Measurements from ENCODE around the gene CENPO.

DNA sequence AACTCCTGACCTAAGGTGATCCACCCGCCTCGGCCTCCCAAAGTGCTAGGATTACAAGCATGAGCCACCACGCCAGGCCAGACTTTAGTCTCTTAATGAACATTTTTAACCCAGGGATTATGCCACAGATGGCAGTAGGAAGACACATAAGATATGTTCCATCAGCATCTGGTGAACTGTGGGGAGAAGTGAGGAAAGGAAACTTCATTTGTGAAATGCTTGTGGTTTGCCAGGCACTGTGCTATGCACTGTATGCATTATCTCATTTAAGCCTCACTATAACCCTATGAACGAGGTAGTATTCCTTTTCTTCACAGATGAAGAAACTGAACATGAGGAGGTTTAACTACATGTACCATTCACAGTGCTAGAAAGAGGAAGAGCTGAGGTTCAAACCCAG, 29.4 kb upstream of the CENPO start:
- TF ChIP-seq RCOR1 (IDR thresholded peaks at IDR 0.05; ENCODE audit: insufficient replicate concordance, low read length) = no peak
- no peak for TF ChIP-seq POLR2A (IDR thresholded peaks at IDR 0.05; ENCODE audit: low read depth, low read length)
- TF ChIP-seq, protein P1, sequence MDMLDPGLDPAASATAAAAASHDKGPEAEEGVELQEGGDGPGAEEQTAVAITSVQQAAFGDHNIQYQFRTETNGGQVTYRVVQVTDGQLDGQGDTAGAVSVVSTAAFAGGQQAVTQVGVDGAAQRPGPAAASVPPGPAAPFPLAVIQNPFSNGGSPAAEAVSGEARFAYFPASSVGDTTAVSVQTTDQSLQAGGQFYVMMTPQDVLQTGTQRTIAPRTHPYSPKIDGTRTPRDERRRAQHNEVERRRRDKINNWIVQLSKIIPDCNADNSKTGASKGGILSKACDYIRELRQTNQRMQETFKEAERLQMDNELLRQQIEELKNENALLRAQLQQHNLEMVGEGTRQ (IDR thresholded peaks at IDR 0.05; ENCODE audit: low read depth, low read length) = no peak
- no peak for TF ChIP-seq MAFK (IDR thresholded peaks at IDR 0.05; ENCODE audit: low read depth, low read length)
- TF ChIP-seq MAZ (IDR thresholded peaks at IDR 0.05; ENCODE audit: borderline replicate concordance, low read depth, low read length) = no peak
- TF ChIP-seq, protein P2, sequence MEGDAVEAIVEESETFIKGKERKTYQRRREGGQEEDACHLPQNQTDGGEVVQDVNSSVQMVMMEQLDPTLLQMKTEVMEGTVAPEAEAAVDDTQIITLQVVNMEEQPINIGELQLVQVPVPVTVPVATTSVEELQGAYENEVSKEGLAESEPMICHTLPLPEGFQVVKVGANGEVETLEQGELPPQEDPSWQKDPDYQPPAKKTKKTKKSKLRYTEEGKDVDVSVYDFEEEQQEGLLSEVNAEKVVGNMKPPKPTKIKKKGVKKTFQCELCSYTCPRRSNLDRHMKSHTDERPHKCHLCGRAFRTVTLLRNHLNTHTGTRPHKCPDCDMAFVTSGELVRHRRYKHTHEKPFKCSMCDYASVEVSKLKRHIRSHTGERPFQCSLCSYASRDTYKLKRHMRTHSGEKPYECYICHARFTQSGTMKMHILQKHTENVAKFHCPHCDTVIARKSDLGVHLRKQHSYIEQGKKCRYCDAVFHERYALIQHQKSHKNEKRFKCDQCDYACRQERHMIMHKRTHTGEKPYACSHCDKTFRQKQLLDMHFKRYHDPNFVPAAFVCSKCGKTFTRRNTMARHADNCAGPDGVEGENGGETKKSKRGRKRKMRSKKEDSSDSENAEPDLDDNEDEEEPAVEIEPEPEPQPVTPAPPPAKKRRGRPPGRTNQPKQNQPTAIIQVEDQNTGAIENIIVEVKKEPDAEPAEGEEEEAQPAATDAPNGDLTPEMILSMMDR (conservative IDR thresholded peaks at IDR 0.05; ENCODE audit: low read depth, low read length) = no peak
- TF ChIP-seq RAD21 (IDR thresholded peaks at IDR 0.05; ENCODE audit: low read length) = no peak
